Stimulated activated CD8-positive, alpha-beta memory T cell treated with anti-CD3 and anti-CD28 coated beads, Interleukin-12 subunit alpha, Interleukin-12 subunit beta, amount 100 ng/mL, for 4 hours (primary cell): Measurements from ENCODE around the gene EXD3.

Source experiments
- DNase-seq: peaks from one replicate; pipeline ENCODE4 v3.0.0-alpha.2; 2020; ENCODE audit warnings: low read depth

The EXD3 gene

GRCh38 chr9:137317718-137318511 is 105.0 kb downstream of the EXD3 start:
- DNase-seq = no peak

GRCh38 chr9:137317021-137317717 is 105.8 kb downstream of the EXD3 start:
- no peak for DNase-seq

GRCh38 chr9:137316012-137316981 is 106.7 kb downstream of the EXD3 start:
- DNase-seq = no peak

GRCh38 chr9:137315581-137316011 is 107.4 kb downstream of the EXD3 start:
- DNase-seq = no peak

GRCh38 chr9:137314561-137315560 is 108.1 kb downstream of the EXD3 start:
- no peak for DNase-seq

GRCh38 chr9:137313956-137314560 is 108.9 kb downstream of the EXD3 start:
- no peak for DNase-seq

GRCh38 chr9:137313326-137313936 is 109.5 kb downstream of the EXD3 start:
- DNase-seq = no peak

- no peak for DNase-seq
Observed at GRCh38 chr9:137312852-137313325, 110.1 kb downstream of the EXD3 start.

- DNase-seq = no peak
Observed at GRCh38 chr9:137311986-137312851, 110.7 kb downstream of the EXD3 start.

- DNase-seq = no peak
Observed at GRCh38 chr9:137311171-137311985, 111.6 kb downstream of the EXD3 start.

- DNase-seq = no peak
Observed at GRCh38 chr9:137310189-137311052, 112.5 kb downstream of the EXD3 start.

- no peak for DNase-seq
Observed at GRCh38 chr9:137309368-137310188, 113.4 kb downstream of the EXD3 start.

- no peak for DNase-seq
Observed at GRCh38 chr9:137308057-137308619, 114.8 kb downstream of the EXD3 start.

- no peak for DNase-seq
Observed at GRCh38 chr9:137307255-137308056, 115.5 kb downstream of the EXD3 start.

- DNase-seq = no peak
Observed at GRCh38 chr9:137306850-137307254, 116.1 kb downstream of the EXD3 start.
